ENCODE measurements around the gene GBGT1. TPM values are rescaled to one million over a fixed set of nuclear protein-coding genes. Genes with fewer than 3 reads are reported as not detected.

The GBGT1 gene
- total RNA-seq, 1 donor from 2014 or later: 32.8 TPM

GRCh38 chr9:133108794-133109641, 54.7 kb downstream of the GBGT1 start:
- H3K4me1 Mint-ChIP-seq: peaks cover 7% of the 10 kb centered on the region
- H3K27me3 Mint-ChIP-seq (ENCODE audit: low read depth): no peaks in the 10 kb centered on the region
- DNase-seq (ENCODE audit: low spot score in 2 of 2, unreplicated experiment in 2 of 2): no peak
- H3K36me3 Mint-ChIP-seq: peaks cover 16% of the 10 kb centered on the region
- no peak overlapping the region for H3K4me3 Mint-ChIP-seq
- no peaks in the 10 kb centered on the region for H3K9me3 Mint-ChIP-seq
- no peak for TF ChIP-seq CTCF (IDR thresholded peaks at IDR 0.05; ENCODE audit: unreplicated experiment)
- no peak overlapping the region for H3K27ac Mint-ChIP-seq

- Mint-ChIP-seq H3K36me3 (peaks cover 16% of the 10 kb centered on the region), H3K4me1 (no peaks in the 10 kb centered on the region), H3K27ac (no peak overlapping the region), H3K27me3 (ENCODE audit: low read depth) (no peaks in the 10 kb centered on the region), H3K4me3 (no peak overlapping the region), H3K9me3 (no peaks in the 10 kb centered on the region)
- no peak for TF ChIP-seq CTCF (IDR thresholded peaks at IDR 0.05; ENCODE audit: unreplicated experiment)
- DNase-seq (ENCODE audit: low spot score in 2 of 2, unreplicated experiment in 2 of 2): no peak
Measured at GRCh38 chr9:133107961-133108793, 55.5 kb downstream of the GBGT1 start.

- no peaks in the 10 kb centered on the region for H3K4me1 Mint-ChIP-seq
- no peak for TF ChIP-seq CTCF (IDR thresholded peaks at IDR 0.05; ENCODE audit: unreplicated experiment)
- peaks cover 22% of the 10 kb centered on the region for H3K36me3 Mint-ChIP-seq
- H3K4me3 Mint-ChIP-seq: no peak overlapping the region
- H3K27me3 Mint-ChIP-seq (ENCODE audit: low read depth): no peaks in the 10 kb centered on the region
- no peak overlapping the region for H3K27ac Mint-ChIP-seq
- H3K9me3 Mint-ChIP-seq: no peaks in the 10 kb centered on the region
- DNase-seq (ENCODE audit: low spot score in 2 of 2, unreplicated experiment in 2 of 2): no peak
Measured at GRCh38 chr9:133107245-133107722, 56.4 kb downstream of the GBGT1 start.

- no peak for DNase-seq (ENCODE audit: low spot score in 2 of 2, unreplicated experiment in 2 of 2)
- Mint-ChIP-seq H3K9me3 (no peaks in the 10 kb centered on the region), H3K4me1 (no peaks in the 10 kb centered on the region), H3K36me3 (peaks cover 23% of the 10 kb centered on the region), H3K27ac (no peak overlapping the region), H3K4me3 (no peak overlapping the region), H3K27me3 (ENCODE audit: low read depth) (no peaks in the 10 kb centered on the region)
- TF ChIP-seq CTCF (IDR thresholded peaks at IDR 0.05; ENCODE audit: unreplicated experiment): no peak
Measured at GRCh38 chr9:133106511-133107244, 57.0 kb downstream of the GBGT1 start.

- TF ChIP-seq CTCF (IDR thresholded peaks at IDR 0.05; ENCODE audit: unreplicated experiment): no peak
- Mint-ChIP-seq H3K9me3 (no peaks in the 10 kb centered on the region), H3K4me1 (no peaks in the 10 kb centered on the region), H3K27me3 (ENCODE audit: low read depth) (no peaks in the 10 kb centered on the region), H3K36me3 (peaks cover 29% of the 10 kb centered on the region), H3K4me3 (no peak overlapping the region), H3K27ac (no peak overlapping the region)
- no peak for DNase-seq (ENCODE audit: low spot score in 2 of 2, unreplicated experiment in 2 of 2)
Measured at GRCh38 chr9:133105461-133105770, 58.3 kb downstream of the GBGT1 start.

All from mesothelial cell of epicardium (in vitro differentiated cells).